K562 (cell line): ENCODE data around the gene RNF166. TPM values are rescaled to one million over a fixed set of nuclear protein-coding genes. Genes with fewer than 3 reads are reported as not detected.

Source experiments
- EP300 ChIP-seq: IDR thresholded peaks from 2 replicates; pipeline ENCODE4 v1.6.1; 2012; ENCODE audit warnings: low read length, improper control_type of control experiment
- ETV6 ChIP-seq, 3 experiments: fragments of 150-350 bp in 1 of 3; sonication (generic) in 1 of 3; formaldehyde crosslinking in 1 of 3; IDR thresholded peaks; 2 replicates each; pipeline versions ENCODE4 v1.6.1 to v1.8.0; 2014 to 2022; ENCODE audit warnings: borderline replicate concordance in 2 of 3, low read depth in 2 of 3, antibody characterized with exemption in 1 of 3, low read length in 1 of 3, mild to moderate bottlenecking in 1 of 3, missing genetic modification reagents in 1 of 3
- FOXA3 ChIP-seq, 2 experiments: fragments of 450-650 bp in 1 of 2; sonication (generic) in 1 of 2; formaldehyde crosslinking; IDR thresholded peaks in 1 of 2; conservative IDR thresholded peaks in 1 of 2; 2 replicates each; pipeline versions ENCODE4 v1.4.0 to v1.8.0; 2020 to 2022; ENCODE audit warnings: mild to moderate bottlenecking in 2 of 2, missing genetic modification reagents in 1 of 2
- FOXP1 ChIP-seq: sonication (generic); formaldehyde crosslinking; IDR thresholded peaks from 2 replicates; pipeline ENCODE4 v1.8.0; 2022; ENCODE audit warnings: mild to moderate bottlenecking, missing genetic modification reagents
- FUS ChIP-seq: fragments of 200-400 bp; formaldehyde crosslinking; optimal IDR thresholded peaks from 2 replicates; pipeline ENCODE3; 2017; ENCODE audit warnings: low read depth, low read length
- KLF13 ChIP-seq: fragments of 450-650 bp; IDR thresholded peaks from 2 replicates; pipeline ENCODE4 v1.6.1; 2016; ENCODE audit warnings: missing genetic modification characterization, low read depth, mild to moderate bottlenecking, missing compliant biosample characterization, moderate library complexity, borderline replicate concordance
- MEIS2 ChIP-seq: fragments of 450-650 bp; IDR thresholded peaks from 2 replicates; pipeline ENCODE4 v1.6.1; 2014; ENCODE audit warnings: mild to moderate bottlenecking; ENCODE audit not compliant: partially characterized antibody
- MTA3 ChIP-seq: fragments of 450-650 bp; formaldehyde crosslinking; IDR thresholded peaks from 2 replicates; pipeline ENCODE4 v1.6.1; 2017; ENCODE audit warnings: mild to moderate bottlenecking, borderline replicate concordance
- NCOA6 ChIP-seq: fragments of 450-650 bp; IDR thresholded peaks from 2 replicates; pipeline ENCODE4 v1.6.1; 2017; ENCODE audit warnings: mild to moderate bottlenecking
- NFIC ChIP-seq: fragments of 450-650 bp; IDR thresholded peaks from 2 replicates; pipeline ENCODE4 v1.6.1; 2017; ENCODE audit warnings: mild to moderate bottlenecking, inconsistent platforms
- NONO ChIP-seq, 2 experiments: fragments of 200-400 bp in 1 of 2; fragments of 450-650 bp in 1 of 2; formaldehyde crosslinking in 1 of 2; IDR thresholded peaks; 2 replicates each; pipeline ENCODE4 v1.6.1; 2017; ENCODE audit warnings: low read depth in 2 of 2, mild to moderate bottlenecking in 2 of 2, moderate library complexity in 2 of 2, low read length in 1 of 2
- NR1H2 ChIP-seq: sonication (generic); formaldehyde crosslinking; IDR thresholded peaks from 2 replicates; pipeline ENCODE4 v1.4.0; 2020; ENCODE audit warnings: mild to moderate bottlenecking, missing genetic modification reagents
- PCBP1 ChIP-seq: fragments of 200-400 bp; formaldehyde crosslinking; IDR thresholded peaks from 2 replicates; pipeline ENCODE4 v1.6.1; 2018; ENCODE audit warnings: mild to moderate bottlenecking, low read depth, low read length; ENCODE audit not compliant: poor library complexity, severe bottlenecking
- PRDM10 ChIP-seq: fragments of 450-650 bp; IDR thresholded peaks from 2 replicates; pipeline ENCODE4 v1.6.1; 2018; ENCODE audit not compliant: partially characterized antibody
- SREBF1 ChIP-seq: fragments of 150-350 bp; IDR thresholded peaks from 2 replicates; pipeline ENCODE4 v1.6.1; 2014; ENCODE audit warnings: antibody characterized with exemption, low read depth, low read length, borderline replicate concordance
- TCF3 ChIP-seq: sonication (generic); formaldehyde crosslinking; IDR thresholded peaks from 2 replicates; pipeline ENCODE4 v1.4.0; 2020; ENCODE audit warnings: mild to moderate bottlenecking, missing genetic modification reagents
- XRCC5 ChIP-seq: fragments of 200-400 bp; formaldehyde crosslinking; IDR thresholded peaks from 2 replicates; pipeline ENCODE4 v1.6.1; 2017; ENCODE audit warnings: low read depth, mild to moderate bottlenecking, low read length
- ZC3H4 ChIP-seq: sonication (generic); formaldehyde crosslinking; IDR thresholded peaks from 2 replicates; pipeline ENCODE4 v1.9.0; 2021; ENCODE audit warnings: missing genetic modification reagents, borderline replicate concordance
- ZNF12 ChIP-seq: sonication (generic); formaldehyde crosslinking; IDR thresholded peaks from 2 replicates; pipeline ENCODE4 v1.4.0; 2020; ENCODE audit warnings: mild to moderate bottlenecking, missing genetic modification reagents
- ZNF143 ChIP-seq: sonication (generic); formaldehyde crosslinking; IDR thresholded peaks from 2 replicates; pipeline ENCODE4 v1.9.0; 2022; ENCODE audit warnings: mild to moderate bottlenecking, missing genetic modification reagents
- ZNF217 ChIP-seq: sonication (generic); formaldehyde crosslinking; IDR thresholded peaks from 2 replicates; pipeline ENCODE4 v1.8.0; 2022; ENCODE audit warnings: mild to moderate bottlenecking, missing genetic modification reagents
- ZNF740 ChIP-seq, 3 experiments: fragments of 200-800 bp in 1 of 3; sonication (Bioruptor generic) in 1 of 3; sonication (generic) in 1 of 3; formaldehyde crosslinking in 1 of 3; IDR thresholded peaks; 2 replicates each; pipeline versions ENCODE4 v1.6.1 to v1.8.0; 2016 to 2022; ENCODE audit warnings: mild to moderate bottlenecking in 2 of 3, missing compliant biosample characterization in 2 of 3, missing genetic modification characterization in 2 of 3, missing genetic modification reagents in 1 of 3
- ZNF785 ChIP-seq: fragments of 250-450 bp; sonication (Bioruptor Pico); IDR thresholded peaks from 2 replicates; pipeline ENCODE4 v1.4.0; 2020; ENCODE audit warnings: mild to moderate bottlenecking
- polyA plus RNA-seq, 8 experiments: library from polyadenylated mRNA; depleted of rRNA in 4 of 8; stranded (reverse) in 5 of 8; unstranded in 3 of 8; fragments of >200 nt; fragmentation: Nextera tagmentation in 2 of 8; fragmentation: Illumina TruSeq in 1 of 8; extraction: Ambion mirVana in 2 of 8; extraction: Trizol in 1 of 8; gene quantifications; 2 replicates each; pipeline versions ENCODE4 v1.2.1 to v1.2.3, GENCODE V29; 2011 to 2014; ENCODE audit warnings: inconsistent platforms in 1 of 8, missing spikeins in 1 of 8
- total RNA-seq, 7 experiments: library from RNA; depleted of rRNA in 6 of 7; stranded (reverse); fragments of >200 nt in 6 of 7; fragmentation: Illumina TruSeq in 2 of 7; extraction: Trizol in 2 of 7; gene quantifications; 2 replicates each; pipeline versions ENCODE4 v1.2.1 to v1.2.3, GENCODE V29; 2011 to 2021; ENCODE audit warnings: low replicate concordance in 1 of 7

RNF166 gene
- total and polyA plus RNA-seq, 9 of the 15 experiments (the other 6 are each of a cell fraction or from before 2014, with no cell fraction given), result 0.56 to 60.3 (median 19.5) TPM

DNA sequence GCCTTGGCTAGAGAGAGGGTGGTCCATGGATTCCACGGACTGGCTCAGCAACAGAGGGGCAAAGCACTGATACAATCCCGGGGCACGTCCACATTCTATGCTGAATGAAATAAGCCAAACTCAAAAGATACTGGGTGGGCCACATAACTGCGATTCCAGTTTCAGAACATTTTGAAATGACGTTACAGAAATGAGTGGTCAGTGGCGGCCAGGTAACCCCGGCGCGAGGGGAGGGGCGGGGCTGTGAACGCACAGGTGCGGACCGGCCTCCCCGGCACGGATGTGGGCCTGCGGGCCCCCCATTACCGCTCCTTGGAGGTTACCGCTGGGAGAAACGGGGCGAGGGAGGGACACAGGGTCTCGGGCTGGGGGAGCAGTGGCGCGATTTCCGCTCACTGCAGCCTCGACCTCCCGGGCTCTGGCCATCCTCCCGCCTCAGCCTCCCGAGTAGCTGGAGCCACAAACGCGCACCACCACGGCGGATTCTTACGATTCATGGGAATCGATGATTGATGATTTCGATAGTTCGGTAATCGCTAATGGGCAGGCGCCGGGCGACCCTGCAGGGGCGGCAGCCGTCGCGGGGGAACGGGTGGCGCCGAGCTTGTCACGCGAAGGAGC lies 43.9 kb downstream of the RNF166 start (continued):
- TF ChIP-seq NCOA6, result no peak
- no peak for TF ChIP-seq TCF3 (CRISPR knock-in tag)
- TF ChIP-seq ETV6 (IDR thresholded peaks at IDR 0.05; ENCODE audit: borderline replicate concordance in 1 of 2, low read depth in 2 of 2, low read length in 1 of 2), result no peak
- peak; percentile 86; the same call in 1 of the 2 replicates for TF ChIP-seq ETV6 (CRISPR knock-in tag; IDR thresholded peaks at IDR 0.05; ENCODE audit: borderline replicate concordance)
- no peak for TF ChIP-seq ZNF217 (CRISPR knock-in tag)
- TF ChIP-seq EP300, result no peak
- no peak for TF ChIP-seq SREBF1
- no peak for TF ChIP-seq NONO (IDR thresholded peaks at IDR 0.05; ENCODE audit: low read depth in 2 of 2, low read length in 1 of 2)
- TF ChIP-seq PCBP1, result peak; percentile 32
- TF ChIP-seq PRDM10, result no peak
- no peak for TF ChIP-seq MEIS2
- TF ChIP-seq XRCC5, result no peak
- TF ChIP-seq ZNF12 (CRISPR knock-in tag), result peak; percentile 60; the same call in 1 of the 2 replicates
- no peak for TF ChIP-seq MTA3
- peak; percentile 88; the same call in 1 of the 2 replicates for TF ChIP-seq ZC3H4 (CRISPR knock-in tag)
- TF ChIP-seq FUS, result no peak
- TF ChIP-seq FOXA3 (CRISPR knock-in tag; conservative IDR thresholded peaks at IDR 0.05 in 1 of 2, IDR thresholded peaks at IDR 0.05 in 1 of 2), result peak in 1 of 2 experiments; percentile 72; a peak in 1 of 4 replicates
- TF ChIP-seq KLF13 (tag), result 0 out of 2 replicates have a peak, but pooled peaks have one; percentile 22
- no peak for TF ChIP-seq ZNF785 (CRISPR knock-in tag)
- TF ChIP-seq ZNF740 (CRISPR knock-in tag; IDR thresholded peaks at IDR 0.05), result no peak; the same call in 1 of the 2 replicates
- TF ChIP-seq ZNF740 (tag; IDR thresholded peaks at IDR 0.05), result 0 out of 4 replicates have a peak, but pooled peaks of 1 of the 2 experiments have one; percentile 29
- 0 out of 2 replicates have a peak, but pooled peaks have one; percentile 45 for TF ChIP-seq ZNF143 (CRISPR knock-in tag)
- peak; percentile 12; the same call in 1 of the 2 replicates for TF ChIP-seq NR1H2 (CRISPR knock-in tag)
- TF ChIP-seq NFIC, result 0 out of 2 replicates have a peak, but pooled peaks have one; percentile 23
- TF ChIP-seq FOXP1, result peak; percentile 72
